Fibroblast of skin of right biceps (primary cell): Measurements from ENCODE around the gene TMPRSS7.

Source experiments
- DNase-seq: peaks from one replicate; pipeline ENCODE4 v3.0.0-alpha.2; 2013

The TMPRSS7 gene

DNA sequence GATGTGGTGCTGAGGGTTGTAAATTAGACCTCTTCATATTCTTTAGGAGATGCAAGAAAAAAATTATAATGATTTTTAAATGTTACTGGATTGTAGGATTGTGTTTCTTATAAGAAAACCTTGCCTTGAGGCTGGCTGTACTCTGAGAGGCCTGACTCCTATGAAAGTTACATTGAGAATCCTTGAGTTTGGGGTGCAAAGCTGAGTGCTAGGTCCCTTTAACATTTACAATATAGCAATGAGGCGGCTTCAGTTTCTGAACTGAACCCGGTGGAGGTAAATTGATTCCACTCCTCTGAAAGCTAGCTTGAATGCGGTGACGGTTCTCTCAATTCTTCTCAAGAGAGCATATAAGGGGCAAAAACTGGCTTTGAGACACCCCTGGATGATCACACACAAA is at the start of gene TMPRSS7:
Gene TMPRSS7, plus strand, starts transcription at position 301 of the 400 bp plus-strand sequence. CDS start 110 bp downstream, outside the sequence.
- no peak for DNase-seq

GRCh38 chr3:111986800-111987199 is 47.7 kb upstream of the TMPRSS7 start:
- DNase-seq = no peak

DNA sequence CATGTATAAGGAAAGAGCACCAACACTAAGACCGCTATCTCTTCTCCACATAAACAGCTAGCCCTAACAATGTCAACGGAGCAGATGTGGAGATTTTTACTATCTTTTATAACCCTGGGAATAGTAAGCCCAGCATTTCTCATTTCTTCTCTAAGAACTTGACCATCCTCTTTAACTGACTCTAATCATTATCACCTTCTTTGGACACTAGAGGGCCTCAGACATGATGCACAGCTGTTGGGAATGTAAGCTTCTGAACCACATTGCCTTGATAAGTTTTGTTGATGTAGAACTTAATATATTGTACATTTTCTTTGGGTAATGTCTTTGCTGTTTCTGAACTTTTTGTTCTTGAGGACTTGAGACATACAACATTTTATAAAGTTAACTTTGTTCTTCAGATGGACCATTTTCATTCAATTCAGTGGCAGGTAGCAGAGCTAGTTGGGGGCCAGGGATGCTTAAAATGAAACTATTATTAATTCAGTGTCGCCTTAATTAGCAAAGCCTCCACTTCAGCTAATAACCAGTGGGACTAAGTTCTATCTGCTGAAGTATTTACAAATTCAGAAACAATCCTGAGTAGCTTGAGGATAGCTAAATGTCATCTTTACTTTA is 45.4 kb upstream of the TMPRSS7 start:
- DNase-seq = peak; percentile 63

DNA sequence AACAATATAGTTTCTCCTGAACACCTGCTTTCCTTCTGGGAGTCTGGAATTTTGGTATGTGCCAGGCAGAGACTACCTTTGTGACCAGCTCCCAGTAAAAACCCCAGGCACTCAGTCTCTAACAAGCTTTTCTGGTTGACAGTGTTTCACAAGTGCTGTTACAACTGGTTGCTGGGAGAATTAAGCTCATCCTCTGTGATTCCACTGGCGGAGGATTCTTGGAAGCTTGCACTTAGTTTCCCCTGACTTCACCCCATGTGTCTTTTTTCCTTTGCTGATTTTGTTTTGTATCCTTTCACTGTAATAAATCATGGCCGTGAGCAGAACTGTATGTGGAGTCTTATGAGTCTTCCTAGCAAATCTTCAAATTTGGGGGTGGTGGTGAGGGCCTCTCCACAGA is 41.5 kb upstream of the TMPRSS7 start:
- no peak for DNase-seq

GRCh38 chr3:111998636-111999483 is 35.7 kb upstream of the TMPRSS7 start, which contains the start of gene TAGLN3:
Gene TAGLN3, plus strand, starts transcription at chr3:111998922. Its CDS starts 501 bp downstream, at chr3:111999423.
- peak; percentile 20 for DNase-seq

- DNase-seq = peak; percentile 4
Measured at GRCh38 chr3:111999484-112000324, 34.8 kb upstream of the TMPRSS7 start.

- no peak for DNase-seq
Measured at GRCh38 chr3:112000367-112000771, 34.2 kb upstream of the TMPRSS7 start.

DNA sequence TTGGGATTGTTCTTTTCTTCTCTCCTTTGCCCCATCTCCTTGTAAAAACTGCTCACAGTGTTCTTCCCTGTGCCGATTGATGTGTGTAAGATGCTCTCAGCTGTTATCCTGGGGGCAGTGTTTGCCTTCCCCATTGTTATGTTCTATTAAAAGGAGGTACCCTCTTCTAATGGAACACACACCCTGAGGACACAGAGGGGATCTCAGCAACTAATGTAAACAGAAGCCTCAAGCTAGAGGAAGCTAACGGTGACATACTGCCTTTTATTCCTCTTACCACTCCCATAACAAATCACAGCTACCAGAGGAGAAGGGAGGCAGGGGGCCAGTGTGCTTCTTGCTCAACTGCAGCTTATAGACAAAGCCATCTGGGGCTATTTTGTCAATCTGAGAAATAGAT is 33.6 kb upstream of the TMPRSS7 start:
- peak; percentile 8 for DNase-seq

DNA sequence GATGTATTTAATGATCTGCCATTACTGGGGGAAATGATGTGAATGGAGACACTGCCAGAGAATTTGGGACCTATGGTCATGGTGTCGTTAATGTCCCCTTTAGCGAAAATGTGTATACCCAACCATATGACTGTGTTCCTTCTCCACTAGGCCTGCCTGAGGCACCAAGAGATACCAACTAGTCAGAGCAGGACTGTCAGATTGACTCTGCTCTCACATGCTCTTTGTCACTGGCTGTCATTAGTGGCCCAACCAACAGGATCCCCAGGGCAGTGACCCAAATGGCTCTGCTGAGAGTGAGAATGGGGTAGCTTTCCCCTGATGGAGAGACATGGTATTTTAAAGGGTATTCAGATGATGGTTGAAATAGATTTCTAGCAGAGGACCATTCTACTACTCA is 33.0 kb upstream of the TMPRSS7 start:
- no peak for DNase-seq

GRCh38 chr3:112002096-112002971 is 32.2 kb upstream of the TMPRSS7 start:
- peak; percentile 68 for DNase-seq

- DNase-seq = no peak
Measured at GRCh38 chr3:112003321-112004080, 31.0 kb upstream of the TMPRSS7 start.

DNA sequence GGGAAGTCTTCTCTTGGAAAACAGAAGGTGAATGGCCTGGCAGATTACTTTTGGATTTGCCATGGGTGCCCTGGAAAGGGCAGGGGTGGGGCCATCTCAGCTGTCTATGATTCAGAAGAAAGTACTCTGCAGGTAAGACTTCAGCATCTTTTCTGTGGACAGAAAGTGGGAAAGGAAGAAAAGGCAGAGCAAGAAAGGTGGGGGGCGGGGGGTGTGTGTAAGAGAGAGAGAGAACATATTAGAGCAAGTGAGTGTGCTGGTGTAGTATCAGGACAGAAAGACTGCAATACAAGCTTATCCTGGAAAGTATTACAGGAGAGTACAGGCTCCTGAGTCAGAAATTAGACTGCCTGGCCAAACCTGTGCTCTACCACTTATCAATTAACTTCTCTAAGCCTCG is 30.3 kb upstream of the TMPRSS7 start:
- no peak for DNase-seq

DNA sequence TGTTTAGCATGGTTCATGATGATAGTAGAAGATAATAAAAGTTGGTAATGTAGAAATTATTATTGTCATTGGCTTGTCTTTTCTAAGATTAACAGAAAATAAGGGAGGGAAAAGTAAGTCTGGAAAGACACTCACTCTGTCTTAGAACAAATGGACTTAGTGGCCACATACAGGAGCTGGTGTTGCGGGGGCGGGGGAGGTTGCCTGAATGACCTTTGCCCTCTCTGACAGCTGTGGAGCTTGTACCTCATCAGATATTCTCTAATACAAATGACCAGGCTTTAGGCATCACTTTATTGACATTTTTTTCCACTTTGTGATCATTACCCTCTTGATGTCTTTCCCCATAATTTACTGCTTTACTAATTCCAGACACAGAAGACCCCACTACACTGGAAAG is 29.9 kb upstream of the TMPRSS7 start:
- DNase-seq = no peak

GRCh38 chr3:112005091-112005672 is 29.4 kb upstream of the TMPRSS7 start:
- peak; percentile 63 for DNase-seq

GRCh38 chr3:112007633-112008032 is 26.9 kb upstream of the TMPRSS7 start:
- peak; percentile 75 for DNase-seq

GRCh38 chr3:112009670-112010069 is 24.9 kb upstream of the TMPRSS7 start:
- DNase-seq = no peak

DNA sequence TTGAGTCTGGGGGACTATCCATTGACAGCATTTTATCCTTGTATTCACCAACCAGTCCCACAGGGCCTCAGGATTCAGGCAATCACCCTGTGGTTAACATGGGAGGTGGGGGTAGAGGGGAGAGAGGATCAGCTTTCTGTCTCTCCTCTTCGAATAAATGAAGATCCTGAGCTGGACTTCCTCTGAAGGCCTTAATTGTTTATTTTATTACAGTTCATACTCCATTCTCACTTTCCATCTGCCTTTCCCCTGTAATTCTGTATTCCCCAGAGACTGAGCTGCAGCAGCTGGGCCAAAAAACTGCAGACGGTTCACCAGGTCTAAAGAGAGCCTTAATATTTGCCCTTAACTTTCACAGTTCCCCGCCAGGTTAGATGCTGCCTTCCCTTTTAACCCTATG is 23.9 kb upstream of the TMPRSS7 start:
- no peak for DNase-seq

GRCh38 chr3:112011376-112011940 is 23.1 kb upstream of the TMPRSS7 start:
- DNase-seq = no peak

- peak; percentile 30 for DNase-seq
Measured at GRCh38 chr3:112012205-112012992, 22.1 kb upstream of the TMPRSS7 start.
